HG03025 (cell line): Measurements from ENCODE around the gene CAMKMT.

Experiments used
- ATAC-seq: cut with Tn5 transposase; IDR thresholded peaks from one replicate; pipeline ENCODE4 v1.9.1; 2021; ENCODE audit warnings: mild to moderate bottlenecking, moderate library complexity; ENCODE audit not compliant: unreplicated experiment, low FRiP score

Gene CAMKMT

GRCh38 chr2:44786045-44786816 is 424.5 kb downstream of the CAMKMT start:
- ATAC-seq: no peak

DNA sequence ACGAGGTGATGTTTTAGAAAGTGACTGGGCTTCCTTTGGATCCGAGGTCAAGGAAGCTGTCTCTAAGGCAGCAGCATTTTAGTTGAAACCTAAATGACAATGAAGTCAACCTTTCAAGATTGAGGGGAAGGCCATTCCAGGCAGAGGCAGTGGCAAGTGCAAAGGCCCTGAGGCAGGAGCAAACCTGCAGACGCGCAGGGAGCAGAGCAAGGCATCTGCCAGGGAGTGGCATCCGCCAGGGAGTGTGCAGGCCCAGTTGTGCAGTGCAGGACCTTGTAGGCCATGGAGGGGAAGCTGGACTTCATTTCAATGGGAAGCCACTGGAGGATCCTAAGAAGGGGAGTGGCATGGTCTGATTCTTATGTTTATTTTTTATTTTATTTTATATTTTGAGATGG is 425.1 kb downstream of the CAMKMT start:
- ATAC-seq: no peak

GRCh38 chr2:44787663-44788062 is 425.9 kb downstream of the CAMKMT start:
- ATAC-seq: no peak

DNA sequence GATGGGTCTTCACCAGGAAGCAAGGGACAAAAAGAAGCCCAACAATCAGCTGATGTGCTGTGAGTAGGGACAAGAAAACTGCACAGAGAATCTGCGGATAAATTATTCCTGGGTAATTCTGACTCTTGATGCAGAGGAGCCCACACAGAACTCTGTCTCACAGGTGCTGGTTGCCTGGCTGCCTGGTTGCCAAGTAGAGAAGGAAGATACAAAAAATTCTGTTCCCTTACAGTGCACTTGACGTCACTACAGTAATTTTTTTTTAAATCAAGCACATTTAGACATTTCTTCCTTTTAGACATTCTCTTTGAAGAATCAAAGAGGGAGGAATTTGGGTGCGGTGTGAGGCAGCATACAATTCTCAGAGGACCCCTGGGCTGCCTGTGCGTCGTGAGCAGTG is 427.7 kb downstream of the CAMKMT start:
- ATAC-seq: no peak

- no peak for ATAC-seq
These were observed 428.4 kb downstream of the CAMKMT start for GRCh38 chr2:44789971-44790721.

DNA sequence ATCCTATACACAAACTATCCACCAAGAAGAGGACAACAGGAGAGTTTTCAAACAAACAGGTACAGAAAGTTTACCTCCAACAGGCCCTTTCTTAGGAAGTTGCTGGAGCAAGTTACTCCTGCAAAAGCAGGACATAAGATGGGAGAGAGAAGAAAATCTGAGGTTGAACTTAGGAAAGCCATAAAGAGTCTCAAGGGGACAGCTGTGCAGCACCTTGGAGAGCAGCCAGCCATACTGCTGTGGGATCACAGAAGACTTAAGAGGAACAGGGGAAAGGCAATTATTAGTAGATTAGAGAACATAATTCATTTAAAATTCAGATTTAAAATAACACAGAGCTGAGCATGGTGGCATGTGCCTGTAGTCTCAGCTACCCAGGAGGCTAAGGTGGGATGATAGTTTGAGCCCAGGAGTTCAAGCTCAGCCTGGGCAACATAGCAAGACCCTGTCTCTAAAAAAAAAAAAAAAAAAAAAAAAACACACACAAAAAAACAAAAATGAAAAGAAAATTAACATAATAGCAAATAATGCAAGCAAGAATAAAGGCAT is 431.6 kb downstream of the CAMKMT start:
- ATAC-seq: no peak

GRCh38 chr2:44796771-44797170 is 435.0 kb downstream of the CAMKMT start:
- ATAC-seq: no peak

GRCh38 chr2:44798139-44798659 is 436.5 kb downstream of the CAMKMT start:
- ATAC-seq: no peak

DNA sequence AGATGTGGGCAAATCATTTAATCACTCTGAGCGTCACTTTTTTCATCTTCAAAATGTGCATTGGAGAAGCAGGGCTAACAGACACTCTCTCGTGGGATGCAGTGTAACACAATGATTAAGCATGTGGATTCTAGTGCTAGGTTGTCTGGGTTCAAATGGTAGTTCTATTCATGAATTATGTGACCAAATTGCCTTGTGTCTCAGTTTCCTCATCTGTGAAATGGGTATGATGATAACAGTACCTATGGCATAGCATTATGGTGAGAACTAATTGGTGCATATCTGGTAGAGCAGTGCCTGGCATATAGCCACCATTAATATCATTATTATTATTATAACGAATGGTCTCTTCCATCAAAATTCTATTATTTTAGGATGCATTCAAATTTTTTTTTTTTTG is 437.4 kb downstream of the CAMKMT start:
- ATAC-seq: no peak

DNA sequence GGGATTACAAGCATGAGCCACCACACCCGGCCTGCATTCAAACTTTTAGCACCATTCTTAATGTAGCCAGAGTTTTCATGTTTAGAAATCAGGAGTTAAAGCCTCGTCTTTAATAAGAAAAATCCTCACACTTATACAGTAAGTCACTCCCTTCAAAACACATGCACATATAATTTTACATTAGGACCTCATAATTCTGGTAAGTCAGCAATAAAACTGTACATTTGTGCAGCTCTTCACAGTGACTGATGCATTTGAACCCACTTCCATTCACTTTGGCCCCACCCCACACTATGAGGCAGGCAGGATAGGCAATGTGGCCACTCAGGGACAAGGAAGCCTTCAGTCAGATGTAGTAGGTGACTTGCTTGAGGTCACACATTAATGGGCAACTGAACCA is 438.0 kb downstream of the CAMKMT start:
- ATAC-seq: no peak

DNA sequence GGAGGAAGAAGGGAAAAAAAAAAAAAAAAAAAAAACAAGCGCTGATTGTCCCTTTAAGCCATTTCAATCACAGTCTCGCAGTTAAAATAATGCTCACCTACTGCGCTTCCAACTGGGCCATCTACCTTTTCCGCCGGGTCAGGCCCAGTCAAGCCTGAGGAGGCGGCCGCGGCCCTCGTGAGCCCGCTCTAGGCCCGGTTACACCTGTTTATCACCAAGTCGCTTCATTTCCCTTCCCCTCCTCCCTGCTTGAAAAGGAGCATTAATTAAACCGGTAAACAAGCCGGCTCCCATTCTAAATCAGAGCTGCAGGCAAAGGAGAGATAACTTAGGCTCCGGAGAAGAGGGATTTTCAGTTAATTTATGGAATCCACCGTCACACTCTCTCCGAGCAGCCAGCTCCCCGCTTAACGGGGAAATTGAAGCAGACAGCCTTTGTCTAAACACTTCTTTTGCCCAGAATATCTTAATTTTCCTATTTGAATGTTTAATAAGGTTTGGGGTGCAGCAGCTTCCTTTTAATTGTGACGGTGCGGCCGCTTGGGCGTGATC is 439.6 kb downstream of the CAMKMT start:
- ATAC-seq: no peak

DNA sequence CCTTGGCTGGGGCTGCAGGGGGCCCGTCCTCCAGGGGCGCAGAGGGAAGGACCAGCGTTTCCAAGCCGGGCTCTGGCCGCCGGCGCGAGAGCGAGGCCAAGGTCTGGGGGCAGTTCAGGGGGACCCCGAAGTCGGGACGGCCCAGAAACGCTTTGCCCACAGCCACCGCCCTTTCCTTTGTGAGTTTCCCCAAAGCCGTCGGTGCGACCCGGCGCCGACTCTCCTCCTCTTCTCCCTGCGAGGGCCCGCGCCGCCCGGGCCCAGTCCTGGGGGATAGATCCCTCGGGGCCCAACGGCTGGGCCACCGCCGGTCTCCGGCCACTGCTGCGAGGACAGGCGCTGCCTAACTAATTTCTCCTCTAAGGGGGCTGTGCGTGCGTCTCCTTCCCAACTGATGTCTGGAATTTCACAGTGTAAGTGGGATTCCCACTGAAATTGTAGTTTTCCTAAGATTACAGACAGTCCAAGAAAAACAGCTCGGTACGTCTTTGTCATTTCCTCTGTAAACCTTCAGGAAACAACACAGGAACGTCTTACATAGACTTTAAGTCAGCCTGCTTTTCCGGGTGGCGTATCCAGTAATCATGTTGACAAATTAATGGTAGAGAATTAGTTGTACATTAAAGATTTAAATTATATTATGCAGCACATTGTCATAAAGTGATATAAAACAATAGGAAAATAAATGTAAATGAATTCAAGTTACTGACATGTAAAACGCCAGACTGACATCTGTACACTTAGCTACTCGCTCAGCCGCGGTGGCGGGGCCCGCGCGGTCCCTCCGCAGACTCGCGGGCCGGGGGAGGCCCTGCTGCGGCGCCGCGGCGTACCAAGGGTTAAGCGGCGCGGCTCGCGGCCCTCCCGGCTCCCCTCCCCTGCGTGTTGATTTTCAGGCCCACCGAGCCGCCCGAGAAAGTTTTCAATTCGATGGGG is 440.4 kb downstream of the CAMKMT start:
- no peak for ATAC-seq

DNA sequence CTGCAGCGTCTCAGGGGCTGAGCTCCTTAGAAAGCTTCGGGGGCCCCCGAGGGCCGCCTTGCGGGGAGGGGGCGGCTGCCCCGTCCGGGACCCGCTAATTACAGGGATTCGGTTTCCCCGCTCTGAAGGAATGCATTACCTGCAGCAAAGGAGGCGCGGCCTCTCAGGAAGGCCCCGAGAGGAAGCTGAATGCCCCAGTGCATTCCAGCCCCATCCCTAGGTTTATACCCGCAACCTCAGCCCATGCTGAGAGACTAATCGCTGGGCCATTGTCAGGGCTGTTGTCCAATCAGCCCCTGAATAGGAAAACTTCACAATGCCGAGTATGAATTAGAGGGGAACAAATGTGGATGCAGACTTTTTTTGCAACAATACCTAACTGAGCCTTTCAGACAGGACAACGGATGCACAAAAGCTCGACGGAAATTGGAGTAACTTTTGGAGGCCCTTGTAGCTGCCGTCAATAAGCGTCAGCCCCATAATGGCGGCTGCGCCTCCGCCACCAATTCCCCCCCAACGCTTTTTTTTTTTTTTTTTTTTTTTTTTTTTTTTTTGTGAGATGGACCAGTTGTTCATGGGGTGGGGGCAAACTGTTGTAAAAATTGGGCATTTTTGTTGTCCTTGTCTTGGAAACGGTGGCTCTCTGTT is 441.2 kb downstream of the CAMKMT start:
- ATAC-seq: no peak

- no peak for ATAC-seq
These were observed 442.9 kb downstream of the CAMKMT start for GRCh38 chr2:44804406-44805265.

DNA sequence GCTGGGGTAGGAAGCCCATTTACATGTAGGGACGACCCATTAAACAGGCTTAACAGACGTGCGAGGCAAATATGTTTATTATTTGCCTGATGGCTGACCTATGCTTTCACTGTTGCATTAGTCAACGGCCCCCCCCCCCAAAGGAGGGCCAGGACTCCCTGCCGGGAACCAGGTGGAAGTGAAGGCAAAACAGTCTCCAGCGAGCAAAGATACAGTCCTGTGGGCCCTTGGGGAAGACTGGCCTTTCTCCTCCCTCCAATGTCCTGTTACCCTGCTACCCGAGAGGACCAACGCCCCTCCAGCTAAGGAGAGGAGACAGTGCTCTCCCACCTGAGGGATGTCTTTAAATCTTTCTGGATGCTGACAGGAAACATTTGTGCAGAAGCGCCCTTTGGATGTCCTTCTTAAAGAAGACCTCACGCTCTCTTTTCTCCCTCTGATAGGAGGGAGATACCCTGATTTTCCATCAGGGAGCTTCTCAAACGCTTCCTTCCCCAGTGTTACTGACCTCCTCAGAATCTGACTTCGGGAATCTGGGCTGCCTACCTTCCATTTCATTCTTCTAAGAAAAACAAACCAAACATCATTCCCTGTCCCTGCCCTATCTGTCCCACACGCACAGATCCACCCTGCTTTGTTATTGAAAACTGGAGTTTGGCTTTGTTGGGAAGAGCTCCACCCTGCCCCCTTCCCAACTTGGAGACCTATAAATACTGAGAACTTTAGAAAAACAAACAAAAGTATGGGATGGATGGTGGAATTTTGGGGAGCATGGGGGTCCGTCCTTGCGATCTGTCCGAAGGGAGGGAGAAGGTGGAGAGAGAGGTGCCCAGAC is 443.9 kb downstream of the CAMKMT start:
- ATAC-seq: no peak

GRCh38 chr2:44807201-44808025 is 445.7 kb downstream of the CAMKMT start:
- ATAC-seq: no peak
